GM21367 (cell line): ENCODE data around the gene NATD1.
"Not testable (repeated sequence)": the region's sequence is repeated elsewhere in the genome, so short reads cannot be mapped to it uniquely, and the experiment has no call there.

Experiments used
- ATAC-seq: cut with Tn5 transposase; IDR thresholded peaks from one replicate; pipeline ENCODE4 v1.9.1; 2021; ENCODE audit not compliant: unreplicated experiment

Gene NATD1

DNA sequence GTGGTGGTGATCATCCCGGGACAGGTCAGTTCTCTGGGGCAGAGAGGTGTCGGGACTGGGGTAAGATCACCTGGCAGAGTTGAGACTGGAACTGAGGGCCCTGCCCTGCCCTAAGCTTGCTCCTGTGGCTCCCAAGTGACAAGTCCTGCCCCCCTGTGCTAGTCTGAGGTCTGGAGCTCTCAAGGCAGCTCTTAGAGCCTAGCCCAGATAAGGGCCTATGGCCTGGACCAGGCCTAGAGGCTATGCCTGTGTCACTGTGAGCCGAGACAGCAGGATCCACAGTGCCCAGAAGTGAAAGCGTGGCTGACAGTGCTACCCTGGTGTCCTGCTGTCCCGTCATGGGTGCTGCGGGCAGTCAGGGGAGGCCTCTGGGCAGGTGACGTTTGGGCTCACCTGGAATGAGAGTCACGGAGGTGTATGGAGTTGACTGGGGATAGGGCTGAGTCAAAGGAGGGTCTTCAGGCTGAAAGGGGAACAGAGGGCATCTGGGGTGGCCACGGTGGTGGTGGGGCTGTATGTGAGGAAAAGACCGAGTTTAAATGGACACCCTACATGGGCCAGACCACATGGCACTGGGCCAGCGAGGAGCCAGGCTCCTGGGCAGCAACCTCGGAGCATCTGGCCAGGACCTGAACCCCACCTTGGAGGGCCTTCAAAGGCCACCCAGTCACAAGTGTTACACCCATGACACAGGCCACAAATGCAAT, 5.5 kb downstream of the NATD1 start:
- no peak for ATAC-seq

DNA sequence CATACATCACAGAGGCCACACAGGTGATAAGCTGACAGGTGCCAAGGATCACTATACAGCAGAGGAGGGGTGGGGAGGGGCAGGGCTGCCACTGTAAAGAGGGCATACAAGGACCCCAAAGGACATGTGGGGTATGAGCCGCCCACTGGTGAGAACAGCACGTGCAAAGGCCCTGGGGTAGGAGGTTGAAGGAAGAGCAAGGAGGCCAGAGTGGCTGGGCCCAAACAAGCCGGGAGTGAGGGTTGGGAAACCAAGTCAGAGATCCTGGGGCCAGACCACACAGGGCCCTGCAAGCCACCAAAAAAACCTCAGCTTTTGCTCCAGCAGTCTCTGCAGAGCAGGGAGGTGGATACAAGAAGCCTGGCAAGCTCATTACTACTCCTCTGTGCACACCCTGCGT, 6.5 kb downstream of the NATD1 start:
- no peak for ATAC-seq

DNA sequence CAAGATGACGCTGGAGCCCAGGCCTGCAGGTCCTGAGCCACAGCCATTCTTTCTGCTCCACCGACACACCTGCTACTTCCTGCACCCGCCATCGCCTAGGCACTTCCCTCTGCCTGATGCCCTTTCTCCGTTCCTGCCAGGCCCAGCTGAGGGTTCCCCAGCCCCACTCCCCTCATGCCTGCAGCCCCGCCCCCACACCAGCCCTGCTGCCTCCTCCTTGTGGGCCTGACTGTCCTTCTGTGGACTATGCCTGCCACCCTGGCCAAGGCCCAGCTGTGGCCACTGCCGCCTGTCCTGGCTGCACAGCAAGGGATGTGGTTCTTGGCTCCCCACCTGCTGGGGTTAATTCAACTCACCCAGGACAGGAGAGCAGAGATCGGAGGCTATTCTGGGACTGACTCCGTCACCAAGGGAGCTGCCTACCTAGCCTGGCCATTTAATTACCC, 7.5 kb downstream of the NATD1 start:
- ATAC-seq = no peak

DNA sequence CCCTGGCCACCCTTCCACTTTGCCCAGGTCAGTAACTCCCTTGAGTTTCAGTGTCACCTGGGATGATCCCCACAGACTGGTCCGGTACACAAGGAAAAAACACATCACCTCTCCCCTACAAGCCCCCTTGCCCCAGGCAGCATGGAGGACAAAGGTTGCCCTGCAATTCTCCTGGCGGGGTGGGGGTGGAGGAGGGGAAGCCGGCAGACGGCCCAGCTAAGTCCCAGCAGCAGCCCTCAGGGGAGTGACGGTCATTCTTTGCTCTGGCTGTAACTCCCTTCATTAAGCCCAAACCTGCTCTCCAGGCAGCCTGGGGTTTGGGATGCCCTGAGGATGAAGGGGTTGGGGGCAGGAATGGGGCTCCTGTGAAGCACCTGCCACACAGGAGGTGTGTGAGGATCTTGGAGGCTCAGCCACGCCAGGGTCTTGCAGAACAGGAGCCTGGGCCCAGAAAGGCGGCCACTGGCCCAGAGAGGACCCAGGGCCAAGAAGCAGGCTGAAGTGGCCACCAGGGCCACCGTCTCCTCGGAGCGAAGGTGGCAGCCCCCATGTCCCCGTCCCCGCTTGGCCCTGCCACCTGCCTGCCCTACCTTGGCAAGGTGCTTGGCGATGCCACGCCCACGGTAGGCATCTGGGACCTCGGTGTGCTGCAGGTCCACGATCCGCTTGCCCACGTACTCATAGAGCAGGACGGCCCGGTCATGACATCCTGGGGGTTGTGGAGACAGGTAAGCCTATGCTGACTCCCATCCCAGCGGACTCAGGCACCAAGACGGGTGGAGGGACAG, 9.5 kb downstream of the NATD1 start:
- no peak for ATAC-seq

DNA sequence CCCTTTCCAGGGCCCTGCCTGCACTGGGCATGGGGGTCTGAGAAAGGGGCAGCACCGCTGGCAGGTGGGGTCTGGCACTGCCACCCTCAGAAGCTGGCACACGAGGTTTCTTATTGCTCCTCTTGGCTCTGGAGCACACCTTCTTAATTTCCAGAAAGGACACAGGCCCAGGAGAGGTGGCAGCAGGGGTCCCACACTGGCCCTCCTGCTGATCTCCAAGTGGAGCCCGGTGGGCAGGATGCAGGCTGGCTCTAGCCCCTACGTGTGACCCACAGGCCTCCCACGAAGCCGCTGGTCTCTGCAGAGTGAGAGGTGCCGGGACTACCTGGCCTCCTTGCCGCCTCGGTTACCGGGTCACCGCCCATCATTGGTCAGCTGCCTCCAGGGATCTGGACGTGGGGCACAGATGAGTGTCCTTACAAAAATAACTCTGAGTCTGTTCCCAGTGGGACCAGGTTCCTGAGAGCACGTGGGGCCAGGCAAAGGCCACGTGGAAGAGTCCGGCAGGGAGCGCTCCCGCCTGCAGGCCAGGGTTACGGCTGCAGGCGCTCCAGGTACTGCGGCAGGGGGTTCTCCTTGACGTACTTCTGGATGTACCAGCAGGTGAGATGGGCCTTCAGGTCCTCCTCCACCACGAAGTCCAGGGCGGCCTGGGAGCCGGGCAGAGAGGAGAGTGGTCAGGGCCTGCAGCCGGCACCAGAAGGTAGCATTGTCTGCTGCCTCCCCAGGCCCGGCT, 10.3 kb downstream of the NATD1 start:
- no peak for ATAC-seq

DNA sequence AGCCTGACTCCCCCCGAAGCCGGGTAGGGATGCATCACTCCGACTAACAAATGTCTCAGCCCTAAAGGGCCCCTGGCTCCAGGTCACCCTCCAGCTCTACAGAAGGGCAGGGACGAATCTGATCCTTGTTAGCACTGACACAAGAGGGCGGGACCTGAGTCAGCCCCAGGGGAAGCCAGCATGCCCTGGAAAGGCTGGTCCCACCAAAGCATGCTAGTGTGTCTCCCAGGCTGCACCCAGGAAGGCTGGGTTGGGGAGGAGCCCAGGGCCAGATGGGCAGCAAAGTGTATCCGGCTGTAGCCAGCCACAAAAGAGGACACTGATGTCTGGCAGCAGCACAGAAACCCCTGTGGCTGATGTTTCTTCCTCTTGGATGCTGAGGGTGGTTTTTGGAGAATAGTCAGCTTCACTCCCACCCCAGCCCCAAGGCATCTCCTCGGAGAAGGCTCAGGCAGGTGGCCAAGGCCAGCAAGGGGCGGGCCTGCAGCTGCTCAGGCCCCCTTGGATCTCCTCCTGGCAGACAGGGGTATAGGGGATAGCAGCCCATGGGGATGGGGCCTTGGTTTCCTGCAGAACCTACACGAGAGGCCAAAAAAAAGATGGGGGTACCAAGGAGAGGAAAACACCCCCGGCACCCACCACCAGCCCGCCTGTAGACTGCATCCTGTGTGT, 11.0 kb downstream of the NATD1 start:
- no peak for ATAC-seq

DNA sequence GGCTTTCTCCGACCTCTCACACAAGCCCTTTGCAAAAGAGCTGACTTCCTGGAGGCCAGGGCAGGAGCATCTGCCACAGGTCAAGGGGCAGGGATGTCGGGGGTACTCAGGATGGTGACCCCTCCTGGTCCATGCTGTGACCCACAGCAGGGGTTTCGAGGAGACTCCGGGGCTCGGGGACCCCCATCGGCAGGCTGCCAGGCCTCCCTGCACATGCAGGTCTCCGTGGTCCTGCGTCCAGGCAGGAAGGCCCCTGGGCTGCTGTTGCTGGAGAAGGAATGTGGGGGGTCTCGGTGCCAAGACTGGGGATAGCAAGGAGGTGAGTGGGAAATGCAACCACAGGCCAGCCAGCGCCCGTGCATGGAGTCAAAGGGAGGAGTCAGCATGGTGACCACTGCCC, 11.6 kb downstream of the NATD1 start:
- no peak for ATAC-seq

DNA sequence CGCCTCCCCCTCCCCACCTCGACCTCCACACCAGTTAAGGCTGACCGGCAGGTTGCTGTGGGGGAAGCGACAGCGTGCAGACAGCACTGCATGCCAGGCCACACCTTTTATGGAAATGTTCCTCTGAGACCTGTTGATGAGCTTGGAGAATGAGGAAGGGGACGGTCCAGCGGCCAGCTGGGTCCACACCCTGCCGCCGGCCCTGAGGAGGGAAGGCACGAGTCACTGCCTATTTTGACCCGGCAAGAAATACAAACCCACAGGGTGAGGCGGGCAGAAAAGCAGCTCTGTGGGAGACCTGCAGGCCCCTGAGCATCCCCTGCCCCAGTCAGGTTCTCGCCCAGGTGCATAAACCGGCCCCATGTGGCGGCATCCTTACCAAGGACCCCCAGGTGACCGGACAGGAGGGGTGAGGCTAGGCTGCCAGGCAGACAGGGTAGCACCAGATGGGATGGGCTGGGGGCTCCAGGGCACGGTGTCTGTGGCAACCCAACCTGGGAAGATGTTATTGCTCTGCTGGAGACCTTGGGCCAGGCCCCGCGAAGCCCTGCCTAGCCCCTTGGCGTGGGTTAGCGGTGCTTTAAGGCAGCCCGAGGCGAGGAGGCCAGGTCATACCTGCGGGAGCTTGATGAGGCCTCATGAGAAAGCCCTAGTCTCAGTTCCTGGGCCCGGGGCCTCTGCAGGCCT, 12.7 kb downstream of the NATD1 start:
- ATAC-seq = no peak

DNA sequence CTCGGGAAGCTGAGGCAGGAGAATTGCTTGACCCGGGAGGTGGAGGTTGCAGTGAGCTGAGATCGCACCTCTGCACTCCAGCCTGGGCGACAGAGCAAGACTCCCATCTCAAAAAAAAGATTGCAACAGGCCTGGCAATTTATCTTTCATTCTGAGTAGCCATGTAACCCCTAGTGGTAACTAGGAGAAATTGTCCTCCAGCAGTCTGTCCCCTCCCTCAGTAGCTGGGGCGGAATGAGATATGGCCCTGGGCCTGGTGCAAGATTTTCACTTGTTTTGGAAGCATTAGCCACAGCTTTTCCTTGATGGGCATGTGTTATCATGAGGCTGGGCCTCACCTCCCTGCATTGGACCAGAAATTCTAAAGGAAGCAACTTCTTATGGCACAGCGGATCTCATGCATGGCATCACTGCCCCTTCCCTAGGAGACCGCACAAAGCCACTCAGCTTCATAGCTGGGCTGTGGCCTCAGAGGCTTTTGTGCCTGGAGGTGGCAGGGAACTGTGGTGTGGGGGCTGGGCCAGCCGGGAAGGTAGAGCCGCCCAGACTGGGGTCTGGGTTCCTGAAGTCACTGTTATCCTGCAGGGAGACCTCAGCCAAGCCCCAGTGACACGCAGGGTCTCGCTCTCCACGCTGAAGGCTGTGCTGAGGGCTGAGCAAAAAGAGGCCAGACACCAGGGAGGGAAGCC, 13.4 kb downstream of the NATD1 start:
- no peak for ATAC-seq

DNA sequence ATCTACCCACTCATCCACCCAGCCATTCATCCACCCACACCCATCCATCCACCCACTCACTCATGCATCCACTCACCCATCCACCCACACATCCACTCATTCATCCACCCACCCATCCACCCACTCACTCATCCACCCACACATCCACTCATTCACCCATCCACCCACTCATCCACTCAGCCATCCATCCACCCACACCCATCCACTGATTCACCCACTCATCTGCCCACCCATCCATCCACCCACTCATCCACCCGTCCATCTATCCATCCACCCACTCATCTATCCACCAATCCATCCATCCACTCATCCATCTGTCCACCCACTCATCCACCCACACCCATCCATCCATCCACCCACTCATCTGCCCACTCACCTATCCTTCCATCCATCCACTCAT, 17.3 kb downstream of the NATD1 start:
- ATAC-seq = no peak

- ATAC-seq = no peak
Measured at GRCh38 chr17:21233581-21234347, 19.4 kb downstream of the NATD1 start.

GRCh38 chr17:21232033-21232749, 21.0 kb downstream of the NATD1 start:
- no peak for ATAC-seq

- ATAC-seq = no peak
Measured at GRCh38 chr17:21231533-21231932, 21.7 kb downstream of the NATD1 start.

- ATAC-seq = no peak
Measured at GRCh38 chr17:21228845-21229244, 24.4 kb downstream of the NATD1 start.

- ATAC-seq = no peak
Measured at GRCh38 chr17:21228111-21228510, 25.1 kb downstream of the NATD1 start.

- not testable (repeated sequence) for ATAC-seq
Measured at GRCh38 chr17:21227277-21227676, 25.9 kb downstream of the NATD1 start.

- no peak for ATAC-seq
Measured at GRCh38 chr17:21223086-21223485, 30.1 kb downstream of the NATD1 start.

GRCh38 chr17:21218831-21219380, 34.3 kb downstream of the NATD1 start:
- ATAC-seq = no peak
